Activated naive CD4-positive, alpha-beta T cell treated with anti-CD3 and anti-CD28 coated beads, Interleukin-2, amount 50 U/mL, for 72 hours (primary cell): ENCODE measurements around the gene MTHFR. TPM values are rescaled to one million over a fixed set of nuclear protein-coding genes. Genes with fewer than 3 reads are reported as not detected.

Experiments used
- ATAC-seq, 2 donors: fragments of 150-1000 bp; cut with Tn5 transposase; 2 replicates each; pipeline ENCODE4 v1.10.0; 2021; ENCODE audit warnings: mild to moderate bottlenecking in 2 of 2, moderate library complexity in 2 of 2
- DNase-seq, 2 donors: peaks; one replicate each; pipeline ENCODE4 v3.0.0; 2021 to 2022; ENCODE audit warnings: low spot score in 2 of 2
- H3K27ac Mint-ChIP-seq, 2 donors: one replicate each; pipeline ENCODE4 v1.8.0; 2022; ENCODE audit warnings: mild to moderate bottlenecking in 2 of 2, mixed read lengths in 2 of 2
- H3K36me3 Mint-ChIP-seq, 2 donors: one replicate each; pipeline ENCODE4 v1.8.0; 2022; ENCODE audit warnings: mixed read lengths in 2 of 2
- H3K9me3 Mint-ChIP-seq, 2 donors: one replicate each; pipeline ENCODE4 v1.8.0; 2022; ENCODE audit warnings: mixed read lengths in 2 of 2
- total RNA-seq, 2 donors: library from RNA; stranded (reverse); gene quantifications; one replicate each; pipeline ENCODE4 v1.2.3, GENCODE V29; 2022

Gene MTHFR
- total RNA-seq, 2 donors from 2014 or later: 14.8 to 18.2 TPM

- ATAC-seq: no peak
- Mint-ChIP-seq H3K9me3 (no peaks in the 10 kb centered on the region), H3K36me3 (no peaks in the 10 kb centered on the region), H3K27ac (no peak overlapping the region)
- DNase-seq: no peak
These were observed 46.0 kb downstream of the MTHFR start for GRCh38 chr1:11759791-11760190.

- Mint-ChIP-seq H3K27ac (no peak overlapping the region), H3K36me3 (no peaks in the 10 kb centered on the region), H3K9me3 (no peaks in the 10 kb centered on the region)
- no peak for DNase-seq
- no peak for ATAC-seq
These were observed 48.7 kb downstream of the MTHFR start for GRCh38 chr1:11757047-11757446.

GRCh38 chr1:11753555-11754208, 52.1 kb downstream of the MTHFR start:
- no peaks in the 10 kb centered on the region for H3K9me3 Mint-ChIP-seq
- H3K27ac Mint-ChIP-seq: peak overlapping the region in 1 of 2 donors; percentile 51
- no peaks in the 10 kb centered on the region for H3K36me3 Mint-ChIP-seq
- DNase-seq: no peak
- no peak for ATAC-seq

GRCh38 chr1:11752359-11753088, 53.2 kb downstream of the MTHFR start:
- Mint-ChIP-seq H3K9me3 (no peaks in the 10 kb centered on the region), H3K27ac (peak overlapping the region in 1 of 2 donors; percentile 44), H3K36me3 (no peaks in the 10 kb centered on the region)
- ATAC-seq: peak in 1 of 2 donors; percentile 14
- DNase-seq: no peak

GRCh38 chr1:11751087-11751486, 54.7 kb downstream of the MTHFR start:
- DNase-seq: no peak
- no peaks in the 10 kb centered on the region for H3K9me3 Mint-ChIP-seq

GRCh38 chr1:11749996-11750395, 55.8 kb downstream of the MTHFR start:
- peak overlapping the region in 1 of 2 donors; percentile 25 for H3K27ac Mint-ChIP-seq
- no peak for ATAC-seq
- no peaks in the 10 kb centered on the region for H3K36me3 Mint-ChIP-seq
- no peaks in the 10 kb centered on the region for H3K9me3 Mint-ChIP-seq
- no peak for DNase-seq

More at GRCh38 chr1:11751087-11751486, 54.7 kb downstream of the MTHFR start:
- ATAC-seq: no peak
- no peaks in the 10 kb centered on the region for H3K36me3 Mint-ChIP-seq
- no peak overlapping the region for H3K27ac Mint-ChIP-seq

- DNase-seq: peak in 1 of 2 donors; percentile 72
- Mint-ChIP-seq H3K36me3 (no peaks in the 10 kb centered on the region), H3K9me3 (no peaks in the 10 kb centered on the region), H3K27ac (peak overlapping the region; percentile 62 to 75)
- peak; percentile 83 to 93 for ATAC-seq
These were observed 56.5 kb downstream of the MTHFR start for GRCh38 chr1:11749203-11749689.

- Mint-ChIP-seq H3K9me3 (no peaks in the 10 kb centered on the region), H3K27ac (peak overlapping the region; percentile 62 to 75), H3K36me3 (no peaks in the 10 kb centered on the region)
- DNase-seq (no peak), ATAC-seq (peak in 1 of 2 donors; percentile 10)
These were observed 57.2 kb downstream of the MTHFR start for GRCh38 chr1:11748294-11749202.

GRCh38 chr1:11746795-11747487, 58.8 kb downstream of the MTHFR start:
- no peak for DNase-seq
- ATAC-seq: no peak
- Mint-ChIP-seq H3K27ac (no peak overlapping the region), H3K9me3 (no peaks in the 10 kb centered on the region), H3K36me3 (no peaks in the 10 kb centered on the region)

GRCh38 chr1:11746092-11746491, 59.7 kb downstream of the MTHFR start:
- no peak for ATAC-seq
- no peaks in the 10 kb centered on the region for H3K36me3 Mint-ChIP-seq
- peak overlapping the region in 1 of 2 donors; percentile 40 for H3K27ac Mint-ChIP-seq
- H3K9me3 Mint-ChIP-seq: no peaks in the 10 kb centered on the region
- no peak for DNase-seq

- Mint-ChIP-seq H3K9me3 (no peaks in the 10 kb centered on the region), H3K27ac (no peak overlapping the region), H3K36me3 (no peaks in the 10 kb centered on the region)
- no peak for DNase-seq
- no peak for ATAC-seq
These were observed 61.5 kb downstream of the MTHFR start for GRCh38 chr1:11744287-11744686.

- Mint-ChIP-seq H3K36me3 (no peaks in the 10 kb centered on the region), H3K9me3 (no peaks in the 10 kb centered on the region), H3K27ac (no peak overlapping the region)
- DNase-seq (no peak), ATAC-seq (no peak)
These were observed 63.7 kb downstream of the MTHFR start for GRCh38 chr1:11741919-11742558.

- ATAC-seq: no peak
- Mint-ChIP-seq H3K36me3 (no peaks in the 10 kb centered on the region), H3K9me3 (no peaks in the 10 kb centered on the region), H3K27ac (peak overlapping the region in 1 of 2 donors; percentile 66)
- DNase-seq: no peak
These were observed 64.3 kb downstream of the MTHFR start for GRCh38 chr1:11741482-11741881.

- no peaks in the 10 kb centered on the region for H3K9me3 Mint-ChIP-seq
- H3K27ac Mint-ChIP-seq: peak overlapping the region; percentile 55 to 66
- DNase-seq (no peak), ATAC-seq (peak in 1 of 2 donors; percentile 65)
- H3K36me3 Mint-ChIP-seq: peaks cover 0 to 5% of the 10 kb centered on the region in 2 donors
These were observed 65.2 kb downstream of the MTHFR start for GRCh38 chr1:11740258-11741192.

- ATAC-seq (no peak), DNase-seq (no peak)
- no peaks in the 10 kb centered on the region for H3K9me3 Mint-ChIP-seq
- H3K36me3 Mint-ChIP-seq: peaks cover 0 to 5% of the 10 kb centered on the region in 2 donors
- H3K27ac Mint-ChIP-seq: no peak overlapping the region
These were observed 67.0 kb downstream of the MTHFR start for GRCh38 chr1:11738783-11739182.
